ENCODE measurements around the gene PGBD5.

Gene PGBD5

DNA sequence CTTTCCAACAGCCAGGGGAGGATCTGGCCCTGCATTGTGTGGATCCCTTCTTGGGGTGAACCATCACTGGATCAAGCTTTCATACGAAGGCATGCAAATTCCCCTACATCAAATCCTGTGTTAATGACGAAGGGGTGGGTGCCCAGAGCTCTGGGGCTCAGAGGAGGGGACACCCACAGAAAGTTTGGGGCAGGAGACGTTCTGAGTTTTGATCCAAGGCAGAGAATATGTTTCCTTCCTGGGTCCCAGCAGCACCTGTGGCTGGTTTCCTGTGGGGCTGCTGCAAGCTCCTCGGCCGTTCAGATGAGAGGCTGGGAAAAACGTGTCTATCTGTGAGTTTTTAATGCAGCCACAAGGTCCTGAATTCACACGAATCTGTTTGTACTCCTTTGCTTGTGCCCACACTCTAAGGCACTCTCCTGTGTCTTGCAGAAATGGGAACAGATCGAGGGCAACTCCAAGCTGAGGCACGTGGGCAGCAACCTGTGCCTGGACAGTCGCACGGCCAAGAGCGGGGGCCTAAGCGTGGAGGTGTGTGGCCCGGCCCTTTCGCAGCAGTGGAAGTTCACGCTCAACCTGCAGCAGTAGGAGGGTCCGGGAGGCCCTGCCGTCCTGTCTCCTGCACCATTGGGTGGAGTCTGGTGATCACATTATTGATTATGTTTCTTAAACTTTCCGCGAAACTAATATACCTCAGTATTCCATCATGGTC is 147.1 kb downstream of the PGBD5 start:
- no peak for DNase-seq (ENCODE audit: low spot score)

DNA sequence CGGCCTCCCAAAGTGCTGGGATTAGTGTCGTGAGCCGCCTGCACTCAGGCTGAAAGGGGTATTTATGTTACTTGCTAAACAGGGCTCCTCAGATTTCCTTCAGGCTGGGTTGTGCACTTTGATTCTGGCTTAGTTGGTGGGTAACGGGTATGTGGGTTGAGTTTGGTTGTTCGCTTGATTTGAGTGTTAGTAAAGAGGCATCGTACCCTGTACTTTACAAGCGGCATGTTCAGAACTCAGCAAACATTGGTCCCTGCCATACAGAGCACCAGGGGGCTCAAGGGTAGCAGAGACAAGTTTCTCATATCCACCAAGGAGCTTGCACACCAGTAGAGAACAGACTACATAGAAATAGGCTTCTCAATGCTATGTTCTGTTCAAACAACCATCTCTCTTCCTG is 147.8 kb downstream of the PGBD5 start:
- no peak for DNase-seq (ENCODE audit: low spot score)

DNA sequence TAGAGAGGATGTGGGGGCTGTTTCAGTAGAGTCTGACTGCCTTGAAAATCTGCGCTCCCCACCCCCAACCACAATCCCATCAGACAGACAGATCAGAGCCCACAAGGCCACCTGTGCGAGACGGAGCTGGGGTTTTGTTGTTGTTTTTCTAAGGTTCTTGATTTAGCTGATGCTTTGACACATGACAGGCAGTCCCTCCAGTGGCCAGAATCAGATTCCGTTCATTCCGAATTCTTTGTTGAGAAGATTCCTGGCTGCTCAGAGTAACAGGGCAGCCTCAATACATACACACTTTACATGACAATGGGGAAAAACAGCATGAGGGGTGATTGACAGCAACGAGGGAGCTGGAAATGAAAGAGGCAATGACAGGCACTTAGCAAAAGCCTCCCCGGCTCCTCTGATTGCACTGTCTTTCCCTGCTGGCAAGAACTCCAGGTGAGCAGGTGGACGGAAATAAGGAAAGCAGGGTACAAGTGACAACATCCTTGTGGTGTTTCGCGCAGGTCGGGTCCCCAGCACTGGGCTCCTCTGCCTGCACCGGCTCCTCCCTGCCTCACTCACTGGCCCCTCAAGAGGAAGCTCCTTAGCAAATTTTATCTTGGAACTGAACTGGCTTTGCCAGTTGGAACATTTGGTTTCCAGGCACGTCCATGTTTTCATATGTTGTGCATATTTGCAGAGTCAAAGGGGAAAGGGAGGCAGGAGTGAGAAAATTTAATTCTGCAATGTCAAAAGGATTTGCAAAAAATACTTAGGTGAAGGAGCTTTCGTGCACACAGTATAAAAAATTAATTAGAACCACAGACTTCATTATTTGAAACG is 148.7 kb downstream of the PGBD5 start:
- DNase-seq (ENCODE audit: low spot score) = no peak

DNA sequence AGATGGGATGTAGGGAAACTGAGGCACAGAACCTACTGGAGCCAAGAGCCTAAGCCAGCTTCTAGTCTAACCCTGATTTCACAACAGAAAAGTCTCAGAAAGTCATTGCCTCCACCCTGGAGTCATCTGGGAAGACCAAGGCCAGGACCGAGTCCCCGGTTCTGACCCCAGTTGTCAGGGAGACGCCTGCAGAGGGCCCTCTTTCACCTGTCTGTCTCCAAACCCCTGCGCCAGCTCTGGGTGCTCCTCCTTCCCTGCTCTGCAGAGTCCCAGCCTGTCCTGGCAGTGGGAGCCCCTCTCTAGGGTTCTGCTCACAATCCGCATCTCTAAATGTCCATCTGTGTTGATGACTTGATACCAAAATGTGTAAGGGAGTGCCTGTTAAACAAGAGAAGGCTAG is 149.7 kb downstream of the PGBD5 start:
- DNase-seq (ENCODE audit: low spot score) = no peak

DNA sequence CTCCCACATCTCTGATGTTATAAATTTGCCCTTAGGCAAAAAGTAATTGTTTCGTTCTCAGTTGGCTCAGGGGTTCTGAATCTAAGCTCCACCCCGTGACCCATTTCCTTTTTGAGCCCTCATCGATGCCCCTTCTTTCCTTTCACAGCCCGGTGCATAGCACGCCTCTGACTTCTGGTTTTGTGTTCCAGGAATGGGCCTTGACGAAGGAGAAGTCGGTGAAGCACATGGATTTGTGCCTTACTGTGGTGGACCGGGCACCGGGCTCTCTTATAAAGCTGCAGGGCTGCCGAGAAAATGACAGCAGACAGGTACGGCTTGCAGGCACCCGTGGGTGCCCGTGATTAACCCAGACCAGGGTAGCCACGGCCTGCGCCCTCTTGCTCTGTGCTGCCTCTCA is 151.9 kb downstream of the PGBD5 start:
- DNase-seq (ENCODE audit: low spot score) = no peak

DNA sequence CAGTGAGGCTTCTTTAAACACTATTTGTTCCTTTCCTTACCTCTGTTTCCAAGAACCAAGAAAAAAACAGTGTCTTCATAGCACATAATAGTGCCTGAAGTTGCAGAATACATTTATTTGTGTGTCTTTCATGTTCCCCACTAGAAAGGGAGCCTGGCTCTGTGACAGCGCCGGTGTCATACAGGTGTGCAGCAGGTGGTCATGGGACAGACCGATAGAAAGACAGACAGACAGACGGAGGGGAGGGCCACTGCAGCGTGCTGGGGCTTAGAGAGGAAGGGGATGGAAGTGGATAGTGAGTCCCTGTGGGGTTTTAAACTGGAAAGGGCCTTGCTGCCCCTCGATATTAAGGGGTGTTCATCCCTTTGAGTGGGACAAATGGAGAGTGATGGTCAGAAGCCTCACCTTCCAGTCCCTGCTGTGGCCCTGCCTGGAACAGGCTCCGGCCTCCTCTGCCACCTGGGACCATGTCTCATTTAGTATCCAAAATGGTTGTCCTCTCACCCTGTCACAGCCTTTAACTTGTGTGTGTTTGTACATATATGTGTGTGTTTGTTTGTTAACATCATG is 152.9 kb downstream of the PGBD5 start:
- no peak for DNase-seq (ENCODE audit: low spot score)

DNA sequence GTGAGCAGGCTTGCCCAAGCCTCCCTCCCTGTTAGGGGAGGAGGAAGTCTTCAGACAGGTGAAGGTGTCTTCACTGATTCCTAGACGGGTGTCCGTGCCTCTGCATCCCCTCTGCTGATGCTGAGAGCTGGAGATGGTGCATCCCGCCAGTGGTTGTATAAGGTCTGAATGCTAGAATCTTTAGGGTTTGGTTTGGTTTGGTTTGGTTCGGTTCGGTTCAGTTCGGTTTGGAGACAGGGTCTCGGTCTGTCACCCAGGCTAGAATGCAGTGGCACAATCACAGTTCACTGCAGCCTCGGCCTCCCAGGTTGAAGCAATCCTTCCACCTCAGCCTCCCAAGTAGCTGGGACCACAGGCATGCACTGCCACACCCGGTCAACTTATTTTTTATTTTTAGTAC is 153.6 kb downstream of the PGBD5 start:
- DNase-seq (ENCODE audit: low spot score) = no peak

DNA sequence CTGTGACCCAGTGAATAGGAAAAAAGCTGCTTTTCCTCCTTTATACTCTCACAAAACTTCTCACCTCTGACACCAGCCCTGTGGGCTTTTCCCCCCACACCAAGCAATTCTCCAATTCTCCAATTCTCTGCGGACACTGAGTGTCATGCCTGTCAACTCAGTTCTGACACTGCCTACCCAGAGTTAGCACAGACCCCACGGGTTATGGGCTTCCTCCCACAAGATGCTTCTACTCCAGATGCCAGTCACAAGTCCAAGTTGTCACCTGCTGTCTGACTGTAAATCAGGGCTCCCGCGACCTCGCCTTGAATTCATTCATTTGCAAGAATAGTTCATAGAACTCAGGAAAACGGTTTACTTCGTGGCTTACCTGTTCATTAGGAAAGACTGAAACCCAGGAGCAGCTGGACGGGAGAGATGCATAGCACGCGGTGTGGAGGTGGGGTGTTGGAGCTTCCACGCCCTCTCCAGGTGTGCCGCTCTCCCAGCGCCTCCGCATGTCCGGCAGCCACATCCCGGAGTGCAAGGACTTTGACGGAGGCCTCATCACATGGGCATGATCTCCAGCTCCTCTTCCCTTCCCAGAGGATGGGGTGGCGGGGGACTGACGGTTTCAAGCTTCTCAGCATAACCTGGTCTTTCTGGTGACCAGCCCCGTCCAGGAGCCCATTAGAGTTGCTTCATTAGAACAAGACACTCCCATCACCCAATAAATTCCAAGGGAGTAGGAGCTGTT is 154.7 kb downstream of the PGBD5 start:
- DNase-seq (ENCODE audit: low spot score) = no peak

DNA sequence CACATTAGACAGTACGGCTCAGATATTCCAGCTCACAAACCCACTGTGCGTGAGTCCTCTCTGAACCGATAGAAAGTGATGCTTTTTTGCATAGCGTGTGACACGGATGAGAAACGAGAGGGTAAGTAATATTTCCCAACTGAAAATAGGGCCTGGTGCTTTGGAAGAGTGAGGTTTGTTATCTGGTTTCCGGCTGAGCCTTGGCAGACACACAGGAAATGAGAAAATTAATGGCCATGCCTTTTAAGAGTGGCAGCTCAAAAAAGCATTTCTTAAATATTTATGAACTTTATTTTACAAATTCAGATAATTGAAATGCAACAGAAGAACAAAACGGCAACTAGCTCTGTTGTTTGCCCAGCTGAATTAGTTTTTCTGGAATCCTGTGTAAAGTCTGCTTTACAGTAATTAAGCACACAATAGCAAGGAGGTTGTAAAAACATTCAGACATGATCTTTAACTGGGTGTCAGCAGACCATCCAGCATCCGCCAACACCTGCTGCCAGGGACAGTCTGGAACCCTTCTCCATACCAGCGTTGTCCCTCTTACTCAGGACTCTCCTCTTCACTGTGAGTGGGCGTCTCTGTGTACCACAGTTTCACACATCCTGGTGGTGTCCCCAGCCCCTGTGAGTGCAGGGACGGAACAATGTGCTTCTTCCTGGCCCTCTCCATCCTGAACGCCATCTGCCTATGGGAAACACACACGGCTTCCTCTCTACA is 155.4 kb downstream of the PGBD5 start:
- DNase-seq (ENCODE audit: low spot score) = no peak

DNA sequence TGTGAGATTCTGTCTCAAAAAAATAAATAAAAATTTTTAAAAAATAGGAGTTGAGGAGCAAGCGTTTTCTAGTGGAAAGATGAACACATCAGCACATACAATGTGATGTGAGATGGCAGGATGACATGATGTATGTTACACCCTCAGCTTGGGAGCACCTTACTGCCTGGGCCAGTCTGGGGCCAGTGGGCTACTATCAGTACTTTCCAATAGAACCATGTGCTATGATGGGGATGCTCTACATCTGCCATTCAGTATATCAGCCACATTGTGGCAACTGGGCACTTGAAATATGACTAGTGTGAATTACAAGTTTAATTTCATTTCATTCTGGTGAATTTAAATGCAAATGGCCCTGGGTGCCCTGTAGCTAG is 156.0 kb downstream of the PGBD5 start:
- no peak for DNase-seq (ENCODE audit: low spot score)

DNA sequence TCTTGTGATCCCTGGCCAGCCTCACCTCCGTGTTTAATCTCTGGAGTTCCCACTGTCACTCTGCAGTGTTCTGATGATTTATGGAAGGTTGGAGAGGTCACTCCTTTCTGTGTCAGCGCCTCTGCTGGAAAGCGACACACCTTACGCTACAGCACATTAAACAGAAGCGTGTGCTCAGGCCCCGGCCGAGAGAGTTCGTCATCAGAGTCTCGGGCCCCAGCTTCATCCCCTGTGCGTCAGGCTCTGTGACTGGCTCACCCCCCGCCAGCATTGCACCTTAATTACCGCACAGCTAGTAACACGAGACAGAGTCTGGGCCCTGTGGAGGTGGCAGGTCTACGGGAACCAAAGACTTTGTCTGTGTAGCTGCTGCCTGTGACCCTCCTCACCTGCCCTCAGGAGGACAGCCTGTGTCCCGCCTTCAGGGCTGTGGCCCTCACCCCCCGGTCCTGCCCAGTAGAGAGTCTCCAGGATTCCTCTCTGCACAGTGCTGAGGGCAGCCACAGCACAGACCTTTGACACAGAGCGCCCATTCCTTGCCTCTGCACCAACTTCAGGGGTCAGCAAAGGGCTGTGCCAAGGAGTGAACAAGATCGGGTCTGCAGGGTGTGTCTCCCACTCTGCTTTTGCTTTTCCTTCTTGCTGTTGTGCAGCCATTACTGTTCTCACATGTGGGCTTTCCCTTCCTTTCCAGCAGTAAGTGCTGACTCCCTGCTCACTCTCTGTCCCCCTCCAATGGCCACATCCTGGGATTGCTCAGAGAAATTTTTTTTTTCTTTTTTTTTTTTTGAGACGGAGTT is 157.6 kb downstream of the PGBD5 start:
- no peak for DNase-seq (ENCODE audit: low spot score)

DNA sequence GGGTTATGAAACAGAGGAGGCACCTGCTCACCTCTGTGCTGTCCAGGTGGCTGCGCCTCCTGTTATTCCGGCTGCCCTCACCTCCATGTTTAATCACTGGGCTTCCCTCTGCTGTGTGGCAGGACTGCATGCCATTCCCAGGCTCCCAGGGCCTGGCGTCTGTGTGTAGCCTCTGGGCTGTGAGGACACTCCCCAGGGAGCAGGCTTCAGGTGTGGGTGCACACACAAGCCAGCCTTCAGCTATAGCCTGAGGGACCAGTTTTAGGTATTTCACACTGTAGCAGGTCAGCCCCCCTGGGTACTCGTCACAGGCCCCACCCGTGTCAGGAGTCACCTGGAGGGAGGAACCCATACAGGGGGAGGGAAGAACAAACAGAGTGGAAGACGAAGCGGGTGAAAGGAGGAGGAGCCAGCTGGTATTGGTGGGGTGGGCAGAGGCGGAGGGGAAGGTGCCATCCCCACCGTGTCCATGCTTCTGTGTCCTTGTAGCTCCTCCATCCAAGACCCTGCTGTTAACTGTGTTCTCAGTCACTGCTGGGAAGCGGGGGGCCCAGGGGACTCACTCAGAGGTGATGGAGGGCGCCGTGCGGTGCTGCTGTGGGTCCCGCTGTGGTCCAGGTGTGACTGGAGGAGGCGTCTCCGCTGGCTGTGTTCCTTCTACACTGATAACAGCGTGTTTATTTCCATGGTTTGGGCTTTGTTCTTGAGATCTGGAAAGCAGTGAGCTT is 158.6 kb downstream of the PGBD5 start:
- DNase-seq (ENCODE audit: low spot score) = no peak

DNA sequence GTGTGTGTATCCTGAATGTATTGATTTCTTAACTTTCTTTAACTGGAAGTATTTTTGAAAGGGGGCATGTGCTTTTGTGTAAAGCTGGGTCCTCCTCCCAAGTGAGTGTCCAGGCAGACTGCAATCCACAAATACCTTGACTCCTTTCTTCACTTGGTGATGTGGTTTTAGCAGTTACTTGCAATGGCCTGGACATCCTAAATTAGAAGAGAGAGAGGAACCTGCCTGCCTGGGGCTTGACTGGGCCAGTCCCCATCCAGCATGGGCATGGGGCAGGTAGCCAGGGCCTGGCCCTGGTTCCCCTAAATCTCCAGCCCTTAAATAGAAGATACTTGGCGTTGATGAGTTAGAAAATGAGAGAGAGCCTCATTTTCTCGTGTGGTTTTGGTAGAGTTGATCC is 159.7 kb downstream of the PGBD5 start:
- DNase-seq (ENCODE audit: low spot score) = no peak

DNA sequence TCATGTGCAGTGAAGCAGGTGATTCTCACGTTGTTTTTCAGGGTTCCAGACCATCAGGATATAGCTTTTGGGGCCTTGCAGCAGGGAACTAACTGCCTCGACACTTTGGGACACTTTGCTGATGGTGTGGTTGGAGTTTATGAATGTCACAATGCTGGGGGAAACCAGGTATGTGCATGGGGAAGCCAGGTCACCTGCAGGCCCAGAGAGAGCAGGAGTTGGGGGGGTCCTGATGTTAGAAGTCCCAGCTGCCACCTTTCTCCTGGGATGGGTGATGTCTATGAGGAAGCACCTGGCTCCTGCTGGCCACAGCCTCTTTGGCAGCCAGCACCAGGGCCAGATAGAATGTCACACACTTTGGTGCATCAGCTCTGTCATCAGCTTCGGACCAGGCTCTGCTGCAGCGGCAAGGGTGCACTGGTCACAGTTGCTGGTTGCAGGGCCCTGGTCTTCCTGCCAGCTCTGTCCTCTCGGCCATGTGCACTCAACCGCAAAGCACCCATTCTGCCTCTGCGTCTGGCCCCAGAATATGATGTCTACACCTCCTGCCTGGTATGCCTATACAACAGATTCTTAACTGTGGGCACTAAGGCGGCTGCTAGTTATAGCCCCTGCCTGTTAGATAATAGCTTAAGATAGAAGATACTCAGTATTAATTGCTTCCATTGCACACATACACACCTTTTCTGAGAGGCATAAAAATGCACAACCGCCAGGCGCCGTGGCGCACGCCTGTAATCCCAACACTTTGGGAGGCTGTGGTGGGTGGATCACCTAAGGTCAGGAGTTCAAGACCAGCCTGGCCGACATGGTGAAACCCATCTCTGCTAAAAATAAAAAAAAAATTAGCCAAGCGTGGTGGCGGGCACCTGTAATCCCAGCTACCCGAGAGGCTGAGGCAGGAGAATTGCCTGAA is 160.7 kb downstream of the PGBD5 start:
- no peak for DNase-seq (ENCODE audit: low spot score)
